HG02943 (cell line): Measurements from ENCODE around the gene TMEM81.

ENCODE experiments used
- ATAC-seq: cut with Tn5 transposase; IDR thresholded peaks from one replicate; pipeline ENCODE4 v1.9.1; 2021; ENCODE audit warnings: mild to moderate bottlenecking, low read depth, moderate library complexity; ENCODE audit not compliant: unreplicated experiment

Gene TMEM81

GRCh38 chr1:205084360-205084759 lies at the start of gene TMEM81:
Gene TMEM81 (minus strand): TSS chr1:205084460. CDS start chr1:205084320, 140 bp downstream.
- no peak for ATAC-seq

- ATAC-seq, result no peak
Observed at GRCh38 chr1:205133287-205133686, 49.0 kb upstream of the TMEM81 start.

DNA sequence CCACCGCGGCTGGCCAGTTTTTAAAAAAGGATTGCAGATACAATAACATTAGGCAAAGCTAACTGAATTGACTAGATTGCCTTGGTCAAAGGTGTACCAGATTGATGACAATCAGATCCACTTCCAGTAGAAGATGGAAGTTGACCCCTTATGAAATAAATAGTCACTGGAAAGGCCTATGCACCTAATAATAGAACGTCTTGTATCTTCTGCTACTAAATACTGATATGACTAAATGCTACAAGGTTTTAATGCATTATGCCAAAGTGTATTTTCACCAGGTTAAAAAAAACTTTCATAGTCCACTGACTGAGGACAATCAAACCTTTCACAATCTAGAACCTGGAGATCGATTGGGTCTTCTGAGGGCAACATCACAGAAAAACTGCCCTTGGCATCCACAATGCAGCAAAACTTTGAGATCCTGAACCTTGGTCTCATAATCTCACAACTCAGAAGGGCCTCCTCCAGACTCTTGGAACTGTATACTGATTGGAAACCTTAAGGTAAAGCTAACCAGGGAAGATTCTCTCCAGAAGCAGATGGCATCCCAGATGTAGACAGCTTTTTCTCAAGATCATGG lies 45.3 kb upstream of the TMEM81 start:
- ATAC-seq, result no peak

DNA sequence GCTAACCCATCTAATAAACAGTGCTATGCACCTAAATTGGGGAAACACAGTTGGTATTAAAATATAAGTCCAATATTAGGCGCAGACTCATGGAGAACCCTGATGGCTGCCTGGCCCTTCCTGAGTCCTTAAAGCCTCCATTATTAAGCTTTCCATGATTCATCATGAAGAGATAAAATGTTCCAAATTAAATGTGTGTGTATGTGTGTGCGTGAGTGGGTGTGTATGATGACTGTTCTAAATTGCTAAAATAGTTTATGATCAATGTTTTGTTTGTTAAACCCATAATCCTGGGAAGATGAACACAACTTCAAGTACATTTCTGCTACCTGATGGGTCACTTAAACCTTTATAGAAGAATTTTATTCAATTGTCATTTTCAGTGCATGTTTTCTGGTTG lies 43.8 kb upstream of the TMEM81 start:
- no peak for ATAC-seq

- ATAC-seq, result no peak
Observed at GRCh38 chr1:205127646-205128045, 43.4 kb upstream of the TMEM81 start.

DNA sequence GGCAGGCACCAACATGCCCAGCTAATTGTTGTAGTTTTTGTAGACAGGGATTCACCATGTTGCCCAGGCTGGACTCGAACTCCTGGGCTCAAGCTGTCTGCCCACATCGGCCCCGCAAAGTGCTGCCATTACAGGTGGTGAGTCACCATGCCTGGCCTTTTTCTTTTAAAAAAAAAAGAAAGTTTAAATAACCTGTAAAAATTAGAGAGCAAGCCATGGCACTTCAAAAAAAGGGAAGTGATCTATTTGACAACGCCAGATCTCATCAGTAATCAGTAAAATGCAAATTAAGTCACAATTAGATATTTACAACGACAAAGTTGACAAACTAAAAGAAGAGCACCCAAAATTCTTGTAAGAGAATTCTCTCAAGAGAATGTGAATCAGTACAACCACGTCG lies 40.5 kb upstream of the TMEM81 start:
- ATAC-seq, result no peak

- no peak for ATAC-seq
Observed at GRCh38 chr1:205122489-205122882, 38.2 kb upstream of the TMEM81 start.

- peak; percentile 89 for ATAC-seq
Observed at GRCh38 chr1:205121660-205122488, 37.6 kb upstream of the TMEM81 start, which contains the start of gene RBBP5. Gene RBBP5 (minus strand): TSS chr1:205121978. CDS start chr1:205121873, 105 bp downstream.

- ATAC-seq, result no peak
Observed at GRCh38 chr1:205118752-205119151, 34.5 kb upstream of the TMEM81 start.

GRCh38 chr1:205111354-205111753 lies 27.1 kb upstream of the TMEM81 start:
- no peak for ATAC-seq

DNA sequence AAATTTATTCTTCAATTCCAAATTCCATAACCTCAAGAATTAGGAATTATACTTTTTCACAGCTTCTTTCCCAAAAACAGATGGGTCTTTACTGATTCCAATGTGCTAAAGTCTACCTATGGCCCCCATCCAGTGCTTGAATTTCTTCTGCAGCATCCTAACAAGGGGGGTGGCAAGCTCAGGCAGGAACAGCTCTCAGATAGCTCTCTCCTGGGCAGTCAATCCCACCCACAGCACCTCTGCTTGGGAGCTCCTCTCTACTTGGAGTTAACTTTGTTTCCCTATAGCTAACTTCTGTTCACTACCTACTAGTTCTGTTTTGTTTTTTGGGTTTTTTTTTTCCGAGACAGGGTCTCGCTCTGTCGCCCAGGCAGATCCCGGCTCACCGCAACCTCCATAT lies 25.5 kb upstream of the TMEM81 start:
- no peak for ATAC-seq

GRCh38 chr1:205109269-205109668 lies 25.0 kb upstream of the TMEM81 start:
- ATAC-seq, result no peak

DNA sequence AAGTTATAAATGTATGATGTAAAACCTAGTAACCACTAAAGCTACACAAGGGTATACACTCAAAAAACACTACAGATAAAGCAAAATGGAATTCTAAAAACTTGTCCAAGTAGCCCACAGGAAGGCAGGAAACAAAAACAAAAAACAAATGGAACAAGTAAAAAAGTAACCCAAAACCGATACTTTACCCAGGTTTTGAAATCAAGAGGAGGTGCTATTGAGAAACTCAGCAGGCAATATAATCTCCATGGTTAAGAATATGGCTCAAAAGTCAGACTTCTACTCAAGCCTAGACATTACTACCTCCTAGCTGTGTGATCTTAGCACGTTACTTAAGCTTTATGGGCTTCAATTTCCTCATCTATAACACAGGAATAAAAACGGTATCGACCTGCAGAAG lies 24.2 kb upstream of the TMEM81 start:
- no peak for ATAC-seq

DNA sequence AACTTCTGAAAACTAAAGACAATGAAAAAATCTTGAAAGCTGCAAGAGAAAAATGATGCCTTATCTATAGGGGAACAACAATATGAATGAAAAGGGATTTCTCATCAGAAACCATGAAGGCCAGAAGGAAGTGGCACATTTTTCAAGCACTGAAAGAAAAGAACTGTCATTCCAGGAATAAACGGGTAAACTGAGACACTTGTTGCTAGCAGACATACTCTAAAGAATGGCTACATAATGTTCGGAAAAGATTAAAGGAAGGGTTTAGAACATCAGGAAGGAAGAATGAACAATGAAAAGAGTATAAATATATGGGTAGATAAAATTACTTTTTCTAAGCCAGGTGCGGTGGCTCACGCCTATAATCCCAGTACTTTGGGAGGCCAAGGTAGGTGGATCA lies 23.1 kb upstream of the TMEM81 start:
- ATAC-seq, result no peak

- ATAC-seq, result no peak
Observed at GRCh38 chr1:205102404-205102803, 18.1 kb upstream of the TMEM81 start.

GRCh38 chr1:205098242-205098641 lies 14.0 kb upstream of the TMEM81 start:
- ATAC-seq, result no peak

DNA sequence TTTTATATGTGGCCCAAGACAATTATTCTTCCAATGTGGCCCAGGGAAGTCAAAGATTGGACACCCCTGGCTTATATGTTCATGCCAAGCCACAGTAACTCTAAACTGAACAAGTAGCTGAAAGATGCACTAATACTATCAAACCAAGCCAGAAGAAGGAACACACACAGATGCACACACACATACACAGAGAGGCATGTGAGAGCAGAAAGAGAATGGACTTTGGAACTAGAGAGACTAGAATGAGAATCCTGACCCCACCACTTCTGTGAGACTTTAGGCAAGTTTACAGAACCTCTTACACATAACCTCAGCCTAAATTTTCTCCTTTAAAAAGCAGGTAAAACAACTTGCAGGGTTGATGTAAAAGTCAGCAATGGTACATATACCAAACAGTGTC lies 11.2 kb upstream of the TMEM81 start:
- ATAC-seq, result no peak

- no peak for ATAC-seq
Observed at GRCh38 chr1:205091043-205091740, 6.9 kb upstream of the TMEM81 start.

- ATAC-seq, result no peak
Observed at GRCh38 chr1:205088341-205088740, 4.1 kb upstream of the TMEM81 start.

DNA sequence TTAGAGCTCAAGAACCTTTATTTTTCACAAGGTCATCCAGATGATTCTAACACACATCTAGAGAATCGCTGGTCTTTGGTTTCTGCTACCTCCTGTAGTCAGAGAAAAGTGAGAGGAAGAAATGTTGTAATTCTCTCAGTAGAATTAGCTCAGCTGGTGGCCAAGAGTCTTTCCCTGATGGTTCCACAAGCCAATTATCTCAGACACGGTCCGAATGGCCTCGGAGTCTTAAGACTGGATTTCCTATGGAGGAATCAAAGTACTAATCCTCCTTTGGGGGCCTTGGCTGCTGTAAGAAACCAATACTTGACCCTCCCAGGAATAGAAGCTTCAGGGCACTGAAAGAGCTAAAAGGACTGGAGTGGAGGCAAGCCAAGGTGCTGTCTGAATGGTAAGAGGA lies 1.8 kb downstream of the TMEM81 start:
- no peak for ATAC-seq

DNA sequence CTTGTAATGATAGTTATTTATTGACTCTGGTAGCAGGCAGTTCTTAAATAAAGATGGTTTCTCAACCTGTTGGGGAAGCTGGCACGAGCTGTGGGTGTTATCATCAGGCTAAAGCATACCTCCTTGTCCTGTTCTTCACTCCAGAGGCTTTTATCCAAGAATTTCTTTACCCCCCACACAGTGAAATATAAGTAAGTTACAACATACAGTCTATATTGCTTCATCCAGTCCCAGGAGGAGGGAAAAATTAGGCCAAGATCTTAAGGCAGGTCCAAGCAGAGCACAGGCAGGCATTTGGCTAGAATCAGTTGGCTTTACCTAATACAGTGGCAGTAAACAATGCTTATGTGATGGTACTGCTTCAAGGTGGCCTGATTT lies 6.3 kb downstream of the TMEM81 start:
- ATAC-seq, result no peak
